ENCODE measurements around the gene ATP1A1. TPM values are rescaled to one million over a fixed set of nuclear protein-coding genes. Genes with fewer than 3 reads are reported as not detected.
A peak's percentile ranks its signal among the peaks of the same experiment; 100 is the strongest.

The ATP1A1 gene
- 100 to 1,000 TPM; 241 to 757 (median 415) TPM for total RNA-seq

- peak; percentile 97 to 100 for DNase-seq (ENCODE audit: low spot score in 2 of 2)
- intact Hi-C loops (cut with DNase I; ENCODE audit: low total_unique reads): no loop called here
- H3K4me3 ChIP-seq (ENCODE audit: low read depth, poor library complexity, severe bottlenecking): peak within 1 kb of the TSS; percentile 97
- WGBS, 2 donors: 2 to 4% methylated on average over 28 to 51 of the region's 78 CpGs
- peak in 1 of 2 donors; percentile 73 for TF ChIP-seq POLR2A (IDR thresholded peaks at IDR 0.05)
- no peak for TF ChIP-seq CTCF (IDR thresholded peaks at IDR 0.05)
Measured at GRCh38 chr1:116372651-116373430, at the start of gene ATP1A1. ATP1A1 (plus strand) TSS chr1:116373244; CDS start chr1:116373512, 268 bp downstream.

GRCh38 chr1:116323491-116323890 lies 49.6 kb upstream of the ATP1A1 start:
- 91 to 93% methylated on average over 2 of the region's 2 CpGs for WGBS, 2 donors
- no peak for TF ChIP-seq POLR2A (IDR thresholded peaks at IDR 0.05)
- no peak for TF ChIP-seq CTCF (IDR thresholded peaks at IDR 0.05)
- intact Hi-C loops (cut with DNase I; ENCODE audit: low total_unique reads): no loop called here
- no peak overlapping the region for H3K4me3 ChIP-seq (ENCODE audit: low read depth, poor library complexity, severe bottlenecking)
- no peak for DNase-seq (ENCODE audit: low spot score in 2 of 2)

GRCh38 chr1:116324411-116324810 lies 48.6 kb upstream of the ATP1A1 start:
- 95% methylated on average over 3 of the region's 3 CpGs for WGBS, 2 donors
- TF ChIP-seq POLR2A (IDR thresholded peaks at IDR 0.05) (no peak), CTCF (IDR thresholded peaks at IDR 0.05) (no peak)
- H3K4me3 ChIP-seq (ENCODE audit: low read depth, poor library complexity, severe bottlenecking): no peak overlapping the region
- intact Hi-C loops (cut with DNase I; ENCODE audit: low total_unique reads): no loop called here
- no peak for DNase-seq (ENCODE audit: low spot score in 2 of 2)

GRCh38 chr1:116325104-116325503 lies 47.9 kb upstream of the ATP1A1 start:
- no peak for TF ChIP-seq POLR2A (IDR thresholded peaks at IDR 0.05)
- TF ChIP-seq CTCF (IDR thresholded peaks at IDR 0.05): no peak
- H3K4me3 ChIP-seq (ENCODE audit: low read depth, poor library complexity, severe bottlenecking): no peak overlapping the region
- WGBS, 2 donors: 74 to 76% methylated on average over 2 of the region's 2 CpGs
- intact Hi-C loops (cut with DNase I; ENCODE audit: low total_unique reads): no loop called here
- DNase-seq (ENCODE audit: low spot score in 2 of 2): no peak

- H3K4me3 ChIP-seq (ENCODE audit: low read depth, poor library complexity, severe bottlenecking): no peak overlapping the region
- TF ChIP-seq CTCF (IDR thresholded peaks at IDR 0.05): no peak
- TF ChIP-seq POLR2A (IDR thresholded peaks at IDR 0.05): no peak
- intact Hi-C loops (cut with DNase I; ENCODE audit: low total_unique reads): no loop called here
- WGBS, 2 donors: 38 to 48% methylated on average over 2 of the region's 2 CpGs
- no peak for DNase-seq (ENCODE audit: low spot score in 2 of 2)
Measured at GRCh38 chr1:116325922-116326321, 47.1 kb upstream of the ATP1A1 start.

Measured in lower leg skin (tissue), 4 donors.